Measurements from ENCODE around the gene CTR9.

GRCh38 chr11:10730151-10730550 is 20.9 kb upstream of the CTR9 start:
- no peak for TF ChIP-seq EZH2 (IDR thresholded peaks at IDR 0.05; ENCODE audit: low read length, unreplicated experiment)
- TF ChIP-seq CTCF (conservative IDR thresholded peaks at IDR 0.05; ENCODE audit: low read depth, low read length): no peak

All from PC-3 (cell line).